Type B pancreatic cell (in vitro differentiated cells): ENCODE results near the gene PARP1. TPM values are rescaled to one million over a fixed set of nuclear protein-coding genes. Genes with fewer than 3 reads are reported as not detected.

Experiments used
- DNase-seq: peaks from one replicate; pipeline ENCODE4 v3.0.0; 2021; ENCODE audit warnings: mixed read lengths; ENCODE audit not compliant: unreplicated experiment; ENCODE audit errors: extremely low spot score
- H3K27ac Mint-ChIP-seq: 2 replicates; pipeline ENCODE4 v1.8.0; 2021; ENCODE audit warnings: mild to moderate bottlenecking, mixed read lengths
- H3K27me3 Mint-ChIP-seq: 2 replicates; pipeline ENCODE4 v1.8.0; 2021; ENCODE audit warnings: mixed read lengths
- H3K36me3 Mint-ChIP-seq: 2 replicates; pipeline ENCODE4 v1.8.0; 2021; ENCODE audit warnings: mixed read lengths
- H3K4me1 Mint-ChIP-seq: one replicate; pipeline ENCODE4 v1.8.0; 2021; ENCODE audit warnings: mixed read lengths; ENCODE audit not compliant: unreplicated experiment
- H3K4me3 Mint-ChIP-seq: 2 replicates; pipeline ENCODE4 v1.8.0; 2021; ENCODE audit warnings: mild to moderate bottlenecking, mixed read lengths
- H3K9me3 Mint-ChIP-seq: 2 replicates; pipeline ENCODE4 v1.8.0; 2021; ENCODE audit warnings: mixed read lengths
- long read RNA-seq: library from polyadenylated mRNA; unstranded; transcript quantifications from one replicate; pipeline ENCODE4 v2.0.0, GENCODE V29; 2020
- total RNA-seq: library from RNA; stranded (reverse); gene quantifications from 2 replicates; pipeline ENCODE4 v1.2.1, GENCODE V29; 2021; ENCODE audit warnings: low replicate concordance
- TF ChIP-seq, protein P1 (sequence below): fragments of 200-600 bp; sonication (generic); conservative IDR thresholded peaks from 2 replicates; pipeline ENCODE4 v1.5.0; 2021; ENCODE audit warnings: antibody characterized with exemption, mild to moderate bottlenecking

The PARP1 gene
- total RNA-seq = 106 and 186 TPM in 2 replicates
- long read RNA-seq, transcript PARP1-203 (23 exons, 3,958 nt) = major isoform, 131 of 228 reads
- long read RNA-seq, partial matches to known transcripts = 88 of 228 reads
- long read RNA-seq, other reads (novel, unspliced or antisense) = 9 of 228 reads

DNA sequence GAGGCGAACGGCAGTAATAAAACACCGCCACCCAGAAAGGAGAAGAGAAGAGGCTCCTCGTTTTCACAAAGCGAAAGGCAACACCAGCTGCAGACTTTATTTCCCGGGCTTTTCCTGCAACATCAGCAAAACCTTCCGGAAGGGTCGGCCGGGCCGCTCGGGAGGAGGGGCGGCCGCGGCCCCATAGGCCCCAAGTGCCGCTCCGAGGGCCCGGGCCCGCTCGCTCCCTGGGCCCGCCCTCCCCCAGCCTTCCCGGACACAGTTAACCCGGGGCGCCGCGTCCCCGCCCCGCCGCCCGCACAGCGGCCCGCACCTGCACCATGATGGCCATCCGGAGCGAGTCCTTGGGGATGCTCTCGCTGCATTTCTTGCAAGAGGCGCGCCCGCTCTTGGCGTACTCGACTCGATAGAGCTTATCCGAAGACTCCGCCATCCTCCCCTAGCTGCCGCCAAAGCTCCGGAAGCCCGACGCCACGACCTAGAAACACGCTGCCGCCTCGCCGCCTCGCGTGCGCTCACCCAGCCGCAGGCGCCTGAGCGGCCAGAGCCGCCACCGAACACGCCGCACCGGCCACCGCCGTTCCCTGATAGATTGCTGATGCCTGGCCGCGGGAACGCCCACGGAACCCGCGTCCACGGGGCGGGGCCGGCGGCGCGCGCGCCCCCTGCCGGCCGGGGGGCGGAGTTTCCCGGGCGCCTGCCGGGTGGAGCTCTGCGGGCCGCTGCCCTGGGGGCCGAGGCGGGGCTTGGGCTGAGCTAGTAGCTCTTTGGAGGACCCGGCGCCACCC is at the start of gene PARP1:
Gene PARP1, minus strand, starts transcription at position 597 of the 788 bp plus-strand sequence. Its CDS starts 164 bp downstream, at position 433.
- Mint-ChIP-seq H3K27me3 (no peaks in the 10 kb centered on the region), H3K4me1 (peaks cover 35% of the 10 kb centered on the region), H3K9me3 (no peaks in the 10 kb centered on the region), H3K36me3 (peaks cover 5% of the 10 kb centered on the region), H3K4me3 (peak within 1 kb of the TSS; percentile 97), H3K27ac (peak within 1 kb of the TSS; percentile 89)
- TF ChIP-seq, protein P1, sequence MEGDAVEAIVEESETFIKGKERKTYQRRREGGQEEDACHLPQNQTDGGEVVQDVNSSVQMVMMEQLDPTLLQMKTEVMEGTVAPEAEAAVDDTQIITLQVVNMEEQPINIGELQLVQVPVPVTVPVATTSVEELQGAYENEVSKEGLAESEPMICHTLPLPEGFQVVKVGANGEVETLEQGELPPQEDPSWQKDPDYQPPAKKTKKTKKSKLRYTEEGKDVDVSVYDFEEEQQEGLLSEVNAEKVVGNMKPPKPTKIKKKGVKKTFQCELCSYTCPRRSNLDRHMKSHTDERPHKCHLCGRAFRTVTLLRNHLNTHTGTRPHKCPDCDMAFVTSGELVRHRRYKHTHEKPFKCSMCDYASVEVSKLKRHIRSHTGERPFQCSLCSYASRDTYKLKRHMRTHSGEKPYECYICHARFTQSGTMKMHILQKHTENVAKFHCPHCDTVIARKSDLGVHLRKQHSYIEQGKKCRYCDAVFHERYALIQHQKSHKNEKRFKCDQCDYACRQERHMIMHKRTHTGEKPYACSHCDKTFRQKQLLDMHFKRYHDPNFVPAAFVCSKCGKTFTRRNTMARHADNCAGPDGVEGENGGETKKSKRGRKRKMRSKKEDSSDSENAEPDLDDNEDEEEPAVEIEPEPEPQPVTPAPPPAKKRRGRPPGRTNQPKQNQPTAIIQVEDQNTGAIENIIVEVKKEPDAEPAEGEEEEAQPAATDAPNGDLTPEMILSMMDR = peak; percentile 96
- peak; percentile 91 for DNase-seq

DNA sequence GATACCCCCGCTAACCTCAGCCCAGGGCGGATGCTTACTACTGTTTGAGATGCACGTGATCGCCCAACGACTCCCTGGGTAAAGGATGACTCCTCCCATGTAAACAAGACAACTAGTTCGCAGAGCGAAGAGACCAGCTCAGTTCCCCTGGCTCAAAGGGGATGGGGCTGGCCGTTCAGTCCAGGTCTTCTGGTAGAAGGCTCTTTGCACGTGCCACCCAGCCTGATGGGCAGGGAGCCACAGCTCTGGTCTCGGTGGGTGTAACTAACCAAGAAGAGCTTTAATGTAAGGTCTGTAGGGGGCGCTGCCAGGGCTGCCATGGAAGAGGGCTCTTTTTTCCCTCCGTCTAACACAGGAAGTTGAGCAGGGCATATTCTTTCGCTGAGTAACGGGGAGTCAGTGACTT is 49.4 kb upstream of the PARP1 start:
- Mint-ChIP-seq H3K27me3 (no peaks in the 10 kb centered on the region), H3K9me3 (peaks cover 5% of the 10 kb centered on the region), H3K4me3 (no peak overlapping the region), H3K27ac (no peak overlapping the region), H3K4me1 (peaks cover 12% of the 10 kb centered on the region), H3K36me3 (no peaks in the 10 kb centered on the region)
- no peak for DNase-seq
- TF ChIP-seq, protein P1 = peak; percentile 35

- DNase-seq = no peak
- Mint-ChIP-seq H3K36me3 (no peaks in the 10 kb centered on the region), H3K27me3 (no peaks in the 10 kb centered on the region), H3K4me3 (no peak overlapping the region), H3K9me3 (no peaks in the 10 kb centered on the region), H3K27ac (no peak overlapping the region), H3K4me1 (peaks cover 12% of the 10 kb centered on the region)
- TF ChIP-seq, protein P1 = no peak
Measured at GRCh38 chr1:226455843-226456242, 48.0 kb upstream of the PARP1 start.

DNA sequence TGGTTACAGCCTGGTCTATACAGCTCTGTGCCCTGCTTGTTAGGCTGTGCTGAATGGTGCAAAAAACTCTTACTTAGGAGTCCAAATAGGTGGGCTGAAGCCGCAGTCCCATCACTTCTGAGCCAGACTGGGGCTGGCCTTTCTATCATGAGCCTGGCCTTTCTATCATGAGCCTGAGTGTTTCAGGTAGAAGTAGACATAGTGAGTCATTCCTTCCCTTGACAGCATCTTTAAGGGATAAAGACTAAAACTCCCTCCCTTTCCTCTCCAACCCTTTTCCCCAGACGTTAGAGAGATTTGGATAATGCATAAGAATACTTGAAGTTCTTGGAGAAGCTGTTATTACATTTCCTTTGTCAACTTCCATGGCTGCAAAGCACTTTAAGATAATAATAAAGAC is 46.5 kb upstream of the PARP1 start:
- DNase-seq = no peak
- no peaks in the 10 kb centered on the region for H3K9me3 Mint-ChIP-seq
- no peaks in the 10 kb centered on the region for H3K27me3 Mint-ChIP-seq
- H3K36me3 Mint-ChIP-seq = no peaks in the 10 kb centered on the region
- peaks cover 12% of the 10 kb centered on the region for H3K4me1 Mint-ChIP-seq
- TF ChIP-seq, protein P1 = no peak
- H3K27ac Mint-ChIP-seq = no peak overlapping the region
- no peak overlapping the region for H3K4me3 Mint-ChIP-seq

DNA sequence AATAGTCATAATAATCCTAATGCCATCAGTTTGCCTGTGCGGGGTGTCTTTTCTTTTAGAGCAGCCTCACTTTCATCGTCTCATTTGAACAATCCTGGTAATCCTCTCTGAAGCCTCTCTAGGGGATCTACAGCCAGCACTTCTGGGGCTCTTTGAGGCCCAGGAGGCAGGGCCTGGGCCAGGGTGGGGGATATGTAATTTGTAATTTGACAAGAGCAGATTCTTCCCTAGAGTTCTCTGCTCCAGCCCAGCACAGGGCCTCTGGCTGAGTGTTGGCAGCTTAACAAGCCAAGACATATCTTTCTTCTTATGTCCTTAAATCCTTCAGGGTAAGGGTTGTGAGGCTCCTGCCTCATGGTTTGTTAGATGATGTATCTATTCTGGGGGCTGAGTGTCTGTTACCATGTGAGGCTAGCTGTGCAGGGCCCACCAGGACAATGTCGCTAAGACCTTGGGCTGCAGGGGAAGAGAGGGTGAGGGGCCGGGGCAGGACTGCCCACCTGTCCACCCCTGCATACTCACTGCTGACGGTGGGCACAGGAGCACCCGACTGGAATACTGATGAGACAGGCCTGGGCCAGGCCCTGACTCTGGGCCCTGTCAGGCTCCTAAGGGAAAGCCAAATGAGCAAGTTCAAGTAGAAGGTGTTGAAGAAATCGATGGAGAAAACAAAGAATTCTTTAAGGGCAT is 45.3 kb upstream of the PARP1 start:
- Mint-ChIP-seq H3K36me3 (no peaks in the 10 kb centered on the region), H3K4me3 (peak overlapping the region; percentile 6), H3K27me3 (no peaks in the 10 kb centered on the region), H3K27ac (no peak overlapping the region), H3K9me3 (no peaks in the 10 kb centered on the region), H3K4me1 (peaks cover 12% of the 10 kb centered on the region)
- no peak for DNase-seq
- TF ChIP-seq, protein P1 = no peak
